NCI-H446 (cell line): Measurements from ENCODE around the gene FOXO3.
A peak's percentile ranks its signal among the peaks of the same experiment; 100 is the strongest.
"Not testable (repeated sequence)": the region's sequence is repeated elsewhere in the genome, so short reads cannot be mapped to it uniquely, and the experiment has no call there.

Experiments used
- DNase-seq, 2 experiments: peaks; one replicate each; lab custom pipeline; 2025; lab: John Stamatoyannopoulos, UW

Gene FOXO3

DNA sequence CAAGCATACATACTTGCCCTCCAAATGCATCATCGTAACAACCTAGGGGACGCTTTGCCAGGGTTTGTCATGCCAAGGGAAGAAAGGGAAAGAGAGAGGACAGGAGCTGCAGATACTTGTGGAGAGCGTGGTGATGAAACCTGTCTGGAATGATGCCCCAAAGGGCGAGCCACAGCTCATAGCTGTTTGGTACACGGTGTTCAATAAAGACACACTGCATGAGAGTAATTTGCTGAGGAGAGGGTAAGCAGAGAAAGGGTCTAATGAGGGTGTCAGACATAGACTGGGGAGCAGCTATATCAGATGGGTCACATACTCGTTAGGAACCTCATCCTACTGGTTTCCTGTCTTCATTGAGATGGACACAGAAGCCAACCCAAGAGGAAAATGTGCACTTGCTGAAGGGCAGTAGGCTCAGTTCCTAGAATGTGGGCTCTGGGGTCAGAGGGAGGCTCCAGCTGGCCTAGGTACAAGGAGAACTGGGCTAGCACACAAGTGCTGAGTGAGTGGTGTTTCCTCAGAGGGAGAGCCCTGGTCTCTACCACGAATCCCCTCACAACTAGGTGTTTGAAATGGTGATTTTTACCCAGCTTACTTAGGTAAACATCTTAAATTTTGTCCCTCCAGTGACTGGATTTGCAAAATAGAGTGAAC, 5.2 kb upstream of the FOXO3 start:
- DNase-seq = no peak

DNA sequence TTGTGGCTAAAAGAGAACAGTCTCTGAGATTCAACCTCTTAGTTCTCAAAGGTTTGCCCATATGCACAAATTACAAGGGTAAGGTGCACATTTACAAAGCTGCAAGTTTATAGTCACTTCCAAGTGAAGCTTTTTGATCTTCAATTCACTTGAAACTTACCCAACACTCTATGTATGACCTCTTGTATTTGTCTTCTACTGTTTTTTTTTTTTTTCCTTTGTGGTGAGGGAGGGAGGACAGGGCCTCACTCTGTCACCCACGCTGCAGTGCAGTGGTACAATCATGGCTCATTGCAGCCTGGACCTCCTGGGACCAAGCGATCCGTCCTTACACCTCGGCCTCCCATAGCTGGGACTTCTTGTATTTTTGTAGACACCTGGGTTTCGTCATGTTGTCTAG, 4.5 kb upstream of the FOXO3 start:
- DNase-seq = no peak

DNA sequence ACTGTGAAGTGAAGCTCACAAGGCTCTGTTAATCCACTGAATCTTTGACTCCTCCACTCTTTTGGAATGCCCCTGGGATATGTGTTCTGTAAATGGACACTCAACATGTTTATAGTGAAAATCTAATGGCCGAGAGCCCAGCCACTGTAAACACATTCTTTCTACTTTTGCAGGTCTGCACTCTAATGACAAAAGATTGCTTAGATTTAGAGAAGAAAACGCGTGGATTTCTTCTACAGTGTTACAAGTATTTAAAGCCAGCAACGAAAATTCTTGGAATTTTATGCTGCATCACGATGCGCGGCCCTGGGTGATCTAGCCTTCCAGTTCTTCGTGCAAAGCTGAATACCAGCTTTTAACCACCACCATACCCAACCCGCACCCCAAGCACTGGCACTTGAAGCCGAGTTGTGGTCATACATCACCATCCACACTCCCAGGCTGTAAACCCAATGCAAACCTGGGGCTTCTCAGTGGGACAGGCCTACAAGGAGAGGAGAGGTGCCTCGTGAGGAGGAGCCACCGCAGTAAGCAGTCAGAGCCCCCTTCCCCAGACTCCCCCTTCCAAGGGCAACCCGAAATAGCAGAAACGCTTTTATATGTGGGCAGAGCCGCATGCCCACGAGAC, 3.7 kb upstream of the FOXO3 start:
- no peak for DNase-seq

DNA sequence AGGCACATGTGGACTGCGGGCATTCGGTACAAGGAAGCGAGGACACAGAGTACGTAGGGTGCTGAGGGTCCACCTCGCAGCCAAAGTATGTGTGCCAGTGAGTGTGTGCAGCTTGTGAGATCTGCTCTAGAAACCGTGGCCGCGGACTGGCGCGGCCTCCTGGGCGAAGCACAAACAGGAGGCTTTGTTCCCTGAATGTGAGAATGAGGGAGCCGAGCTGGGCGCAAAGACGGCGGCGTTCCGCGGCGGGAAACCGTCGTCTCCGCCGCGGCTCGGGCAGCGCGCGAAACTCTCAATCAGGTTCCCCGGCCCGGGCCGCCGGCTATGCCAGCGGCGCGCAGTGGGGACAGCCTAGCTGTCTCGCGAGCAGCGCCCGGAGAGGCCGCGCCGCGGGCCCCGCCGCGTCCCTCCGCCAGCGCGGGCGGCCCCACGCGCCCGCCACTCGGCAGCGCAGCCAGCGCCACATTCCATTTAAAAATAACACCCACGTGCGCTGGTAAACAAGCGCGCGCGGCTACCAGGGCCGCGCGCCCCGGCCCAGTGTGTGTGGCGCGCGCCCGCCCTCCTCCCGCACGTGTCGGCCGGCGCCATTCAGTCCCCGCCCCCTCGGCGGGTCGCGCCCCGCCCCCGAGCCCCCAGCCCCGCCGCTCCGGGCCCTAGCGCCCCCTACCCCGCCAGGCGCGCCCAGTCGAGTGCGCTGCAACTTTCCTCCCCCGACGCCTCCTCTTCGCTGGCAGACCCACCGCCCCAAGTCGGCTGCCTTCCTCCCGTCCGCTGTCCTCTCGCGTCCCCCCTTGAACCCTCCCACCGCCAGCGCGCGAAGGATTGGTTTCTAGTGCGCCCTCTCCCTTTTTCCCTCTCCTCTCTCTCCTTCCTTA, 3.0 kb upstream of the FOXO3 start:
- peak; percentile 56 to 86 for DNase-seq

DNA sequence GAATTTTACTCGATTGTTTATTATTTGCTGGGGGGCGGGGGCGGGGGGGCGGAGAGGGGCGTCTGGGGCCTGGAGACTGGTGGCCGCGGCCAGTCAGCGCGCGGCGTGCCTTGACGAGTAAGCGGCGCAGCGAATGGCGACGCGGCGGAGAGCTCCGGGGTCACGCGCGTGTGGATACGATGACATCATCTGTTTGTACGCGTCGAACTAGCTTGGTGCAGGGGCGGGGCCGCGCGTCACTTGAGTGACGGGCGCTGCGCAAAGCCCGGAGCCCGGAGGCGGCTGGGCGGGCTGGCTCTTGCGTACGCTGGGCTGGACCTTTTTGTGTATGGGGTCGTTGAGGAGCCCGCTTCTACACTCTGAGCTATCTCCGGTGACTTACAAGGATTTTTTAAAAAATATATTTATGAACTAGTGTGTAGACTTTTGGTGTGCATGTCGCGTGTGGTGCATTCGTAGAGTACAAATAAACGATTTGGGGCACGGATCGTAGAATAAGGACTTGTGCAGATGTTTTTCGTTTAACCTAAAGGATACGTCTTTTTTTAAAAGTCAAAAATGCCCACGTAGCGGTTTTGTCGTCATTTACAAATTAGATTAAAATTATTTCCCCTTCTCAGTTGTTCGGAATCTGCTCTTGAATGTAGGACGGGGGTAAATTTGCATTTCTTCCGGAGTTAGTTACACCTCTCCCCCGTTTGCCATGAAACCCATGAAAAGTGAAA, 2.2 kb upstream of the FOXO3 start:
- peak; percentile 92 to 99 for DNase-seq

DNA sequence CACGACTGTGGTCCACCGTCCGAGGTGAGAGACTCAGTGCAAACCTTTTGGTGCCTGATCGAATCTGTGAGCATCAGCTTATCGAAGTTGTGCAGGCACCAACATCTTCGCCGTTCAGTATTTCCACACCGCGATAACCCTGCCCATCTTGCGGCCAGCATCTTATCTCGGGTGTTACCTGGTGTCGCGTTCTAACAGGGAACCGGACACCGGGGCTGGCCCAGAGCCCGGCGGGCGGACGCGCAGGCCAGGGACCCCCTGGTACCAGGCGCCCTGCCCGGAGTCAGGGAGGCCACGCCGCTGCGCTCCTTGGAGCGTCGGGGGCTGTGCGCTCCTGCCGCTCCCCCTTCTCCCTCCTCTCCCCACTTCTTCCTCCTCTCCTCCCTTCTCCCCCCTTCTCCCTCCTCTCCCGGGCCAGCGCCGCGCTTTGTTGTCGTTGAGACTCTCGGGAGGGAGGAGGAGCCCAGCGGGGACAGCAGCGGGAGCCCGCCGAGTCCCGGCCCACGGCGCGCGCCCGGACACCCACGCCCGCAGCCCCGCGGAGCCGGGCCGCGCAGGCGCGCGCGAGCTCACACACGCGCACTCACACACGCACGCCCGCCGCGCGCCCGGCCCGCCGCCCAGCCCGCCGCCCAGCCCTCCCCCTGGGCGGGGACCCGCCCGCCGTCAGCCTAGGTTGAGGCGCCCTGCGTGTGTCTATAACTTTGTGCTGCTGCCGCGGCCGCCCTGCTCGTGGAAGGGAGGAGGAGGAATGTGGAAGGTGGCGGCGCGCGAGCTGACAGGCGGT, 1.4 kb upstream of the FOXO3 start:
- peak; percentile 71 to 86 for DNase-seq

DNA sequence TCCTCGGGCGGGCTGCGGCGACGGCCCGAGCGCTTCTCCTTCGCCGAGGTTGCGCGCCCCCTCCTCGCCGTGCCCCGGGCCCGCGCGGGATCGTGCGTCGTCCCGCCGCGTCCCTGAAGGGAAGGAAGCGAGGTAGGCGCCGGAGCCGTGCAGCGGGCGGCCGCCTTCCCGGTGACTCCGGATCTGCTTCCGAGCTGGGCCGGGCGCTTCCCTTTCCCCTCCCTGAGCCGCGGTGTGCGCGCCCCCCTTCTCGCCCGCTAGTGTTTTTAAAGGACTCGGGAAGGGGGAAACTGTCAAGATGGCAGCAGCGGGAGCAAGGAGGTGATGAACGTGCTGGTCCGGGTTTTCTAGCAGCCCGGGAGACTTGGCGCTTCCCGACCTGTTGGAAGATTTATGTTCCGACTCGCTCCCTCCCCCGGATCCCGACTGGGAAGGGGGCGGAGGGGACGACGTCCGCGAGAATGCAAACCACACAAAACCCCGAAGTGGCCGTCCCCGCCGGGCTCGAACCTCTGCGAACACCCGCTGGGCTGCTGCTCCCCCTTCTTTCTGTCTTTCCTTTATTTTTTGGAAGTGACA, 744 bp upstream of the FOXO3 start:
- DNase-seq = peak; percentile 78 to 80

DNA sequence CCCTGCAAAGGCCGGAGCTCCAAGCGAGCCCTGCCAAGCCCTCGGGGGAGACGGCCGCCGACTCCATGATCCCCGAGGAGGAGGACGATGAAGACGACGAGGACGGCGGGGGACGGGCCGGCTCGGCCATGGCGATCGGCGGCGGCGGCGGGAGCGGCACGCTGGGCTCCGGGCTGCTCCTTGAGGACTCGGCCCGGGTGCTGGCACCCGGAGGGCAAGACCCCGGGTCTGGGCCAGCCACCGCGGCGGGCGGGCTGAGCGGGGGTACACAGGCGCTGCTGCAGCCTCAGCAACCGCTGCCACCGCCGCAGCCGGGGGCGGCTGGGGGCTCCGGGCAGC, 561 bp downstream of the FOXO3 start:
- DNase-seq = not testable (repeated sequence)

DNA sequence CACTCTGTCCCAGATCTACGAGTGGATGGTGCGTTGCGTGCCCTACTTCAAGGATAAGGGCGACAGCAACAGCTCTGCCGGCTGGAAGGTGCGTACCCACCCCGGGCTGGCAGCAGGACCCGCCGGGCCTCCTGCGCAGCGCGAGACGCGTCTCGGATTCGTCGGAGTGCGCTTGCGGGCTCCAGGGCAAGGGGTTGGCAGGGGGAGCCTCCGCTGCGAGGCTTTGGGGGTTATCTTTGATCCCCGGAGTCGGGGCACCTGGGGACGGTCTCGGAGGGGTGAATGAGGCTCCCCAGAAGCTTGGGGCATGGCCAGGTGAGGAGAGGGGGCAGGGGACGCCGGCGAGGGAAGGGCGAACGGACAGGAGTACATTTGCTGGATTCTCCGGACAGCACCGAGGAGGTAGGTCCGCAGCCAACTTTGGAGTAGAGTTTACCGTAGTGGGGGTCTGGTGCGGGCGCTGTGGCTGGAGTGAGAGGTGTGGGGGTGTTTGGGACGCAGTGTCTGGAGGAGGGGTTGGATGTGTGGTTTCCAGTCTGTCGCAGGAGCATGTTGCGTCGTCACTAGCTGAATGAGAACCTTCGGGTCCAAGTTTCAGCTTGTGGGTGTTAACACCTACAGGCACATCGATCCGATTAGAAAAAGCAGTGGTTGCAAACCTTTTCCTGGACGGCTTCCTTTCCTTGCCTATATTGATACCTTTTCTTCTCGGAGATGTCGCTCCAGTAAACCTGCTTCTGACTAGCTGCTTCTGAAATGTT, 1.2 kb downstream of the FOXO3 start:
- DNase-seq = no peak

DNA sequence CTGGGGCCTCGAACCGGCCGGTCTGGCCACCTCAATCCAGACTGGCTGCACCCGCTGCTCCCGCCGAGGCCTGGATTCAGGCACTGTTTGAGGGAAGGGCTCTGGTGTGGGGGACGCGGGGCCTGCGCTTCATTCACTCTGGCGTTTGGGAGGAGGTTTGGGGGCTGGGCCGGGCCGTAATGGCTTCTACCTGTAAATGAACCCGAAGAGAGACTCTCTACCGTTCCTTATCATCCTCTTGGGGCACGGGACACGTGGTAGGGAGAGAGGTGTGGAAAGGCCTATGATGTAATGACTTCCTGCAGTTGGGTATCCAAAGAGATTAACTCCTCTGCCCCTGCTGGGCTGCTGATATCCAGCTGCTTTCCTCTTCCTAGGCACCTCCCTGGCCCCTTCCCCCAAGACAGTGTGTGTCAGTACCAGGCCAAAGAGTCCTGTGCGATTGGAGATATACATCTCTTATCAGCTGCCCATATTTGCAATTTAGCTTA, 1.8 kb downstream of the FOXO3 start:
- DNase-seq = peak in 1 of 2 experiments; percentile 20

DNA sequence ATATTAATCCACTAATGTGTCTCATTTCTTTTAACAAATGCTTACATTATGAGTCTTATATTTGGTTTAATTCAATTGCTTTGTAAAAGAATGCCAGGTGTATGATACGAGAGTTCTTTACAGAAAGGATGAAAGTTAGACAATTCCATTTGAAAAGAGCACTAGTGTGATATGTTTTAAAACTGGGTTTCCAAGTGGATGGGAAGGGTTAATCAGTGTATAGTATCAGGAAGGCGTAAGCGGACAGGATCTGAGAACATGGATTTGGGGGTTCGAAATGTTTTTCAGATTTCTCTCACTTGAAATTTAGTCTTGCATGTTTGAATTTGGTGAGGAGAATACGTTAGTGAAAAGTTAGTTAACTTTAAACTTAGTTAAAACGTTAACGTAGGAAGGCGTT, 2.6 kb downstream of the FOXO3 start:
- DNase-seq = no peak

DNA sequence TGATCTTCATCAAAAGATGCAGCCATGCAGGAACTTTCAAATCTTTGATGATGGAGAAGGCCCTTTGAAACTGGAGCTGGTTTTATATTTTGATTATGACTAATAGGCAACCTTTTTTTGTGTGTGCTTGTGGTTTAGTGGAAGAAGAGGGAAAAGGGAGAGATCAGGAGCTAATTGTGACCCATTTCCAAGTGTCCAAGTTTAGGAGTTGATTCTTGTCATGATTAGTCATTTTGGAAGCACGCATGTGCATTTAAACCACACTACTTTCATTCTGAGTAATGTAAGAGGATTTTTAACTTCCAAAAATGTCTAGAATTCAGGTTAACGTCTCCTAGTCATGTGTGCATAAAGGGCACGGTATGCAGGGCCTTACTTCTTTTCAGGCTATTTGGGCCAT, 3.5 kb downstream of the FOXO3 start:
- no peak for DNase-seq

DNA sequence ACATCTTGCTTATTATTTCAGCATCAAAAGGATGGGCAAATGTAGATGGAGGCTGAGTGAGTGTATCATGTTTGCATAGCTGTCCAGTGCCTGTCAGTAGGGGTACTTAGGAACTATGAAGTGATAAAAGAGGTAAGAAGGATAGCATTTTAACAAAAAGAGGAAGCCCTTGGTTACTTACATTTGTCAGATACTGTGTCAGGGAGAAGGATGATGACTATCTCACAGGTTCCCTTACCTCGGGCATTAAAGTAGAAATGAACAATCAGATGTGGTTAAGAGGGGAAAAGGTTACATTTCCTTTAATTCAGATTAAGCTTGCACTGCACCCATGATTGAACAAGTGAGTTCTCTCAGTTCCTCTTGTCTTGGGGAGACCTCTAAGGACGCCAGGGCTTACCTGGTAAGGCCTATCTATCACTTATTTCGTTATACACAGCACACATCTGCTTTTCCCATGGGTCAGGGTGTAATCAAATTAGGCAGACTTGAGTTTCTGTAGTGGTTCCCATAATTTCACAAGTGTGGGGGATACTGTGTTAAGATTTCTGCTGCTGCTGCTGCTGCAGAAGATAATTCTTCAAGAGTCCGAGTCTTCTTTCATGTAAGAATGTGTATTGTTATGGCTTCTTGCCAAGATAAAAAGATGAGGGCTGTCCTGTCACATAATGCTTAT, 4.5 kb downstream of the FOXO3 start:
- no peak for DNase-seq

DNA sequence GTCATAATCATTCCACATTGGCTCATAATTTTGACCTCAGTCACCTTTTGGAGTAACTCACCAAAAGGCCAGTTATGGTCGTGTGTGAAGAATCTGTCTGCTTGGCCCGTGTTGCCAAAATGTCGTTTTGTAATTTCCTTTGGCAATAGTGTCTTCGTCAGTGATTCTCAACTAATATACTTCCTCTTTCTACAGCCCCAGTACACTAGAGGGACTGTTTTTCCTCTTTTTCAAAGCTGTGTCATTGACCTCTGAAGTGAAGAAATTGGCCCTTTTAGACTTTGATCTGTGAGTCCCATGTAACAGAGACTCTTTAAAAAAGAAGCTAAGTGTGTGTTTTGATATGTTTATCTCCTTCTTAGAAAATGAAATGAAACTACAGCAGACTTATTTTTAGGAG, 5.2 kb downstream of the FOXO3 start:
- DNase-seq = no peak

DNA sequence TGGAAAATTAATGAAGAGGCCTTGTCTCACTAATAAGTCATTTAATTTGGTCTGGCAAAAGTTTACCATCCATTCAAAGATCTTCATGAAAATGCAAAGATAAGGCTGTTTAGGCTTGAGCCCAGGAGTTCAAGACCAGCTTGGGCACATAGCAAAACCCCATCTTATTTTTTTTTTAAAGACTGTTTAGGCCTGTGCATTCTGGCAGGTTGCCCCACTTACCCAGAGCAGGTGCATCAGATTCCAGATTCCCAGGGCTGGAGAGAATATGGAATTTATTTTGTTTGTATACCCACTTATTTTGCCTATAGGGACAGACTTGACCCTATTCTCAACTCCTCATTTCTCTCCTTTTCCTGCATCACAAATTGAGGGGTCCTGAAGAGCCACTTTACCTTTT, 5.7 kb downstream of the FOXO3 start:
- DNase-seq = no peak

DNA sequence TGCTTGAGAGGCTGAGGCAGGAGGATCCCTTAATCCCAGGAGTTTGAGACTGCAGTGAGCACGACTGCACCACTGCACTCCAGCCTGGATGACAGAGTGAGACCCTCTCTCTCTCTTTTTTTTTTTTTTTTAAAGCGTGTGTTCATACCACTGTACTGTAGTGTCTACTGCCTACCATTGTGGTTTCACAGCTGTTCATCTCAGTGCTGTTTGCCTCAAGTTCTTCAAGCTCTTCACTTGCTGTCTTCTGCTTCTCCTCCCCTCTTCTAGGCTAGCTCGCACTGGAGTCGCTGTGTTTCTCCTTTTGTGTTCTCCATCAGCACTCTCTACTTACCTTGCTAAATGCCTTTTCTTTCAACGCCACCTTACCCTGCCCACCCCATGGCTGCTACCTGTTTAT, 7.4 kb downstream of the FOXO3 start:
- DNase-seq = no peak

DNA sequence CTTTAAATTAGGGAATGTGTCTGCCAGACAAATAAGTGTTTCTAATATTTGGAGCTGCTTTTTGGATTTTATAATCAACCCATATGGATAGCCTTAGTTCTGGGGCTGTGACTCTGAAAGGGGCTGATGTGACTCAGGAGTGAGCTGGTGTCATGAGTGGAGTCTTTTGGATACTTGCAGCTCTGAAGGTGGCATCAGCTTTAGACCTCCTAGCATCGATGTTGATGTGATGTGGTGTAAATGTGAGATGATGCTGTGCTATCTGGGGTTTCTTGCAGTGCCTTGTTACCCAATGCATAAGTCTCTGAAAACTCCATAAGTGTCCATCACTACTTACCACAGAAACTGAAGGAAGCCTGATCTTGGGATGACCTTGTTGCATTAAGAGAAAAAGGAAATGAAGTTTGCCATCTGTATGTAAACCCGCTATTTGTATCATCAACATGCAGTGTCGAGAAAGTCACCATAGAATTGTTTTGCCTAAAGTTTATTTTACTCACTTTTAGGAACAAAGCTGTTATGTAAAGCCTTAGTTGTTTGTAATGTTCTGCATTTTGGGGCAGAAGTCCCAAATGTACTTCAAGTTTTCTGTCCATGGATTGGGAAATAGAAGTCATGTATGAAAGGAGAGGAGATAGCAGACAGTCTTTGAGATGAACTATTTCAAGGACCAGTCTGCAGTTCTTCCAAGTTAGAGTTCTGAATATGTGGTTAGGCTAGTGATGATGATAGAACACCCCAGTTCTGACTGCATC, 8.0 kb downstream of the FOXO3 start:
- DNase-seq = no peak

DNA sequence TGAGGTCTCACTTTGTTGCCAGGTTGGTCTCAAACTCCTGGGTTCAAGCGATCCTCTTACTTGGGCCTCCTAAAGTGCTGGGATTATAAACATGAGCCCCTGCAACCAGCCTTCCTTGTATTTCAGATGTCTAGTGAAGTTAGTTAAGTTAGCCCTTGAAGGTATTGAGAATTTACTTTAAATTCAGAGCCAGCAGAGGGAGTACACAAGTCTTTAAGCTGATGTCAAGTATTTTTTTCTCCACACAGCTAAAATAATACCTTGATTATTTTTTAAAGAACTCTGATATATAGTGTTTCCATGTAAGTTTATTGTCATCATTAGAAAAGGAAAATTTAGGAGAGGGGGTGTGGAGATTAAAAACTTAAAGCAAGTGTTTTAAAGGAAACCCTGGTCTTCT, 9.8 kb downstream of the FOXO3 start:
- DNase-seq = no peak
